Type B pancreatic cell (in vitro differentiated cells): ENCODE measurements around the gene TMEM79. TPM values are rescaled to one million over a fixed set of nuclear protein-coding genes. Genes with fewer than 3 reads are reported as not detected.
A peak's percentile ranks its signal among the peaks of the same experiment; 100 is the strongest.

ENCODE experiments used
- DNase-seq: peaks from one replicate; pipeline ENCODE4 v3.0.0; 2021; ENCODE audit warnings: mixed read lengths; ENCODE audit not compliant: unreplicated experiment; ENCODE audit errors: extremely low spot score
- H3K27ac Mint-ChIP-seq: 2 replicates; pipeline ENCODE4 v1.8.0; 2021; ENCODE audit warnings: mild to moderate bottlenecking, mixed read lengths
- H3K27me3 Mint-ChIP-seq: 2 replicates; pipeline ENCODE4 v1.8.0; 2021; ENCODE audit warnings: mixed read lengths
- H3K36me3 Mint-ChIP-seq: 2 replicates; pipeline ENCODE4 v1.8.0; 2021; ENCODE audit warnings: mixed read lengths
- H3K4me1 Mint-ChIP-seq: one replicate; pipeline ENCODE4 v1.8.0; 2021; ENCODE audit warnings: mixed read lengths; ENCODE audit not compliant: unreplicated experiment
- H3K4me3 Mint-ChIP-seq: 2 replicates; pipeline ENCODE4 v1.8.0; 2021; ENCODE audit warnings: mild to moderate bottlenecking, mixed read lengths
- H3K9me3 Mint-ChIP-seq: 2 replicates; pipeline ENCODE4 v1.8.0; 2021; ENCODE audit warnings: mixed read lengths
- CTCF ChIP-seq: fragments of 200-600 bp; sonication (generic); conservative IDR thresholded peaks from 2 replicates; pipeline ENCODE4 v1.5.0; 2021; ENCODE audit warnings: antibody characterized with exemption, mild to moderate bottlenecking
- total RNA-seq: library from RNA; stranded (reverse); gene quantifications from 2 replicates; pipeline ENCODE4 v1.2.1, GENCODE V29; 2021; ENCODE audit warnings: low replicate concordance

TMEM79 gene
- total RNA-seq, 1 donor from 2014 or later, result 18.1 TPM

- H3K36me3 Mint-ChIP-seq, result peaks cover 34% of the 10 kb centered on the region
- H3K4me1 Mint-ChIP-seq, result peaks cover 11% of the 10 kb centered on the region
Measured at GRCh38 chr1:156276532-156276931, 7.6 kb upstream of the TMEM79 start.

GRCh38 chr1:156276966-156277381, 7.2 kb upstream of the TMEM79 start:
- Mint-ChIP-seq H3K9me3 (no peaks in the 10 kb centered on the region), H3K4me1 (peaks cover 13% of the 10 kb centered on the region)
- TF ChIP-seq CTCF, result no peak

More at GRCh38 chr1:156276532-156276931, 7.6 kb upstream of the TMEM79 start:
- no peaks in the 10 kb centered on the region for H3K27me3 Mint-ChIP-seq
- no peak overlapping the region for H3K4me3 Mint-ChIP-seq
- no peaks in the 10 kb centered on the region for H3K9me3 Mint-ChIP-seq
- no peak overlapping the region for H3K27ac Mint-ChIP-seq
- no peak for TF ChIP-seq CTCF
- DNase-seq, result no peak

GRCh38 chr1:156279837-156280236, 4.3 kb upstream of the TMEM79 start:
- Mint-ChIP-seq H3K4me1 (peaks cover 30% of the 10 kb centered on the region), H3K9me3 (no peaks in the 10 kb centered on the region), H3K27ac (peak overlapping the region; percentile 10), H3K27me3 (no peaks in the 10 kb centered on the region), H3K36me3 (peaks cover 16% of the 10 kb centered on the region), H3K4me3 (peak overlapping the region; percentile 68)
- TF ChIP-seq CTCF, result no peak
- DNase-seq, result no peak

More at GRCh38 chr1:156276966-156277381, 7.2 kb upstream of the TMEM79 start:
- H3K27me3 Mint-ChIP-seq, result no peaks in the 10 kb centered on the region
- no peak overlapping the region for H3K27ac Mint-ChIP-seq
- DNase-seq, result no peak
- H3K4me3 Mint-ChIP-seq, result no peak overlapping the region
- H3K36me3 Mint-ChIP-seq, result peaks cover 31% of the 10 kb centered on the region

GRCh38 chr1:156281281-156281680, 2.8 kb upstream of the TMEM79 start:
- Mint-ChIP-seq H3K9me3 (no peaks in the 10 kb centered on the region), H3K4me1 (peaks cover 30% of the 10 kb centered on the region), H3K4me3 (peak overlapping the region; percentile 93), H3K36me3 (peaks cover 16% of the 10 kb centered on the region), H3K27ac (peak overlapping the region; percentile 94), H3K27me3 (no peaks in the 10 kb centered on the region)
- DNase-seq, result no peak
- TF ChIP-seq CTCF, result no peak

- Mint-ChIP-seq H3K27ac (peak overlapping the region; percentile 94), H3K36me3 (peaks cover 14% of the 10 kb centered on the region), H3K4me1 (peaks cover 30% of the 10 kb centered on the region), H3K27me3 (no peaks in the 10 kb centered on the region), H3K9me3 (no peaks in the 10 kb centered on the region), H3K4me3 (peak overlapping the region; percentile 93)
- DNase-seq, result no peak
- TF ChIP-seq CTCF, result no peak
Measured at GRCh38 chr1:156281693-156282478, 2.2 kb upstream of the TMEM79 start.
